NCI-H748 treated with DMSO at 0.1 percent for 48 hours (cell line): Measurements from ENCODE around the gene ZNF580.

Experiments
- DNase-seq: peaks from one replicate; lab custom pipeline; 2025; lab: John Stamatoyannopoulos, UW

ZNF580 gene

DNA sequence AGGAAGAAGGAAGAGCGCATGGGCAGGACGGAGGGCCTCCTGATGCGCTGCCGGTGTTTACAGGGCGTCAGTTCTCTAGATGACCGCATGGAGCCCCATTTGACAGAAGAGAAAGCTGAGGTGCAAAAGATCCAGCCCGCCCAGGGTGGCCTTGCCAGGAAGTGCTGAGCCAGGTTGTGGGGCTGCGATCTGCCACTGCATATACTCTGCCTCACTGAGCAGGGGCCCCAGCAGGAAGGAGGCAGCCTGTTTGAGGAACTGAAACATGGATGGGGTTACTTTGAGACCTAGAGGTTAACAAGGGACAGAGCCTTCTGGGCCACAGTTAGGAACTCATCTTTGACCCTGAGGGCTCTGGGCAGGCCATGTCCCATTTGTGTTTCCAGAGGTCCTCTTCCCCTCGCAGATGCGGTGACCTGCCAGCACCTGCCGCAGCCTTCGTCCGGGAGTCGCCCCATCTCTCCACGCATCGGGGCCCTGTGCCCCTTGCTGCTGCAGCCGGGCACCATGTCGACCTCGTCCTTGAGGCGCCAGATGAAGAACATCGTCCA lies 37.4 kb downstream of the ZNF580 start:
- DNase-seq: no peak

DNA sequence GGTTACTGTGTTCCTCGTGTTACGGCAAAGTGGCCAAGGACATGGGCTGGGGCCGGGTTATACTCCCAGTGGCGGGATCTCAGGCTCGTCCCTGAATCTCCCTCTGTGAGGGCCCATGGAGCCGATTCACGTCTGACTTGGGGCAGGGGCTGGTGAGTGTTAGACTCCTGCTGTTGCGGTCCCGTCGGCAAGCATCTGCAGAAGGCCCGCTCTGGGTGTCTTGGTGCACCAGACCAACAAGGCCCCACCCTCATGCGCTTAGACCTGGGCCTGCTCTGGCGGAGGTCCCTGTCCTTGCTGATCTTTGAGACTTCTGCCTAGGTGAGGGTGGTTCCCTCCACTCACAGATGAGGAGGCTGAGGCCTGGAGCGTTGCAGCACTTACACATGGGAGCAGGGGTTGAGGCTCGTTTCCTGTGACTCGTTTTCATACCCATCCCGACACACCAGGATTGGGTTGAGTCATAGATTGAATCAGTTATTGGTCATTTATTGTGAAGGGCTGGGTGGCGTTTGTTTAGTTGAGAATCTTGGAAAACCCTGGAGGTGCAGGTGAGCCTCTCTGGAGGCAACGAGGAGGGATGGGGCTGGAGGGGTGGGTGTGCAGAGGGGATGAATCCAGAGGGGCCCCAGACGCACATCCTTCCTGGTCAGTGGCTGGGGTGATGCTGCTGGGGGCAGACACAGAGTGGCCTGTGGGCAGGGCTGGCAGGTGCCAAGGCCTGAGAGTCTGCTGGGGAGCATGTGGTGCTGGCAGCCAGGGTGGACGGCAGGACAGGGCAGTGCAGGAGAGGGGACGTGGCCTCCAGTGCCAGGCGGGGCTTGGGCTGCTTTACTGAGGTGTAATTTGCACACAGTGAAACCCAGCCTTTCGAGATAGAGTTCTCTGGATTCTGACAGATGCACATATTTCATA lies 38.8 kb downstream of the ZNF580 start:
- DNase-seq: no peak

DNA sequence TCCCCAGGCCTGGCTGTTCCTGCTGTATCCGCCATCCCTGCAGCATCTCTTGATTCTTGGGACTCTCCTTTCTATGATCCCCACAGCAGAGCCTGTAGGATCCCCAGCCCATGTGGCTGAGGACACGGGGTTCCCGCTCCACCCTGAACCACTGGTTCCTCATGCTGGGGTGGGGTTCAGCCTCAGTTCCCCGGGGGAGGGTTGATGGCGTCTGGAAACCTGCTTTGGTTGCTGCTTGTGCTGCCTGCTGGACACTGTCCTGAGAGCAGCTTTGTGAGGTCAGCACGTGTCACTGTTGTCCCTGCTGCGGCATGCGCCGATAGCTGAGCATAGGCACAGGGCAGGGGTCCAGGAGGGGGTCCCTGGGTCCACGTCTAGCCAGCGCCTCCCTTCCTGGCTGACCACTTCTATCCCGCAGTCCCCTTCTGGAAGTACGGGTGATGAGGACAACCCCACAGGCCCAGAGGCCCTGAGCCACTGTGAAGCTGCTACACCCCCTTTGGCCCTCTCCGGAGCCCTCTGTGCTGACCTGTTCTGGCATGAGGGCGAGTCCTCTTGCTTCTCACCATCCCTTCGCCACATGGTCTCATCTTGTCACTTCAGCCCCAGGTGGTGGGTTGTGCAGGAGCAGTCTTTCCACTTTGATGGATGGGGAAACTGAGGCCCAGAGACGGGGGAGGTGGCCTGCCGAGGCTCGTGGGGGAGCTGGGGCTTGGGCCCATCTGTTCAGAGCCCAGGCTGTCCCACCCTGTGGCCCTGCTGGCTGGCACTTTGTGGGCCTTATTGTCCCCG lies 39.7 kb downstream of the ZNF580 start:
- DNase-seq: no peak

DNA sequence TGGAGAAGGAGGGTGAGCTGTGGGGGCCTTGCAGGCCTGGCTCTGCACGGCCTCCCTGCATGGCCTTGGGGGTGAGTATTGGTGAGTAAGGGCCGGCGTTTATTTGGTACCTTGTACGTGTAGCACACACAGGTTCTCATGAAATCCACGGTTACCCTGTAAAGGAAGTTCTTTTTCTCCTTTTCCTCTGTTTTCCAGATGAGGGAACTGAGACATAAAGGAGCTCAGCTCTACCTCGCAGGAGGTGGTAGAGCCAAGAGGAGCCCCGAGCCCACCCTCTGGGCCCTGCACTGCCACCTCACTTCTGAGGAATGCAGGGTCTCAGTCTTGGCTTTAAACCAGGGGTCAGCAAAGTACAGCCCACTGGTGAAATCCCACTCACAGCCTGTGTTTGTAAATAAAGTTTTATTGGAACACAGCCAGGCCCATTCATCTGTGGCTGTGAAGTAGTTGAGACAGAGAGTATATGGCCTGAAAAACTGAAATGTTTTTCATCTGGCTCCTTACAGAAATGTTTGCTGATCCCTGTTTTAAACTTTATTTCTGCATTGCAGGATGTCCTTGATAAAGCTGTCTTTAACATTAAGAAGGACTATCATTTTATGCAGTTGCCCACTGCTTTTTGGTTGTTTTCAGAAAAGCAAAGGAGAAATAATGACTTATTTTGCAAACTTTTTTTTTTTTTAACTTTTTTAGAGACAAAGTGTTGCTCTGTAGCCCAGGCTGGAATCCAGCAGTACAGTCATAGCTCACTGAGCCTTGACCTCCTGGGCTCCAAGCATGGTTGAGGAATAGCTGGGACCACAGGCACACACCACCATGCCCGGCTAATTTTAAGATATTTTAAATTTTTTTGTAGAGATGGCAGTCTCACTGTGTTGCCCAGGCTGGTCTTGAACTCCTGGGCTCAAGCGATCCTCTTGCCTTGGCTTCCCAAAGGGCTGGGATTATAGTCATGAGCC lies 40.6 kb downstream of the ZNF580 start:
- DNase-seq: no peak

DNA sequence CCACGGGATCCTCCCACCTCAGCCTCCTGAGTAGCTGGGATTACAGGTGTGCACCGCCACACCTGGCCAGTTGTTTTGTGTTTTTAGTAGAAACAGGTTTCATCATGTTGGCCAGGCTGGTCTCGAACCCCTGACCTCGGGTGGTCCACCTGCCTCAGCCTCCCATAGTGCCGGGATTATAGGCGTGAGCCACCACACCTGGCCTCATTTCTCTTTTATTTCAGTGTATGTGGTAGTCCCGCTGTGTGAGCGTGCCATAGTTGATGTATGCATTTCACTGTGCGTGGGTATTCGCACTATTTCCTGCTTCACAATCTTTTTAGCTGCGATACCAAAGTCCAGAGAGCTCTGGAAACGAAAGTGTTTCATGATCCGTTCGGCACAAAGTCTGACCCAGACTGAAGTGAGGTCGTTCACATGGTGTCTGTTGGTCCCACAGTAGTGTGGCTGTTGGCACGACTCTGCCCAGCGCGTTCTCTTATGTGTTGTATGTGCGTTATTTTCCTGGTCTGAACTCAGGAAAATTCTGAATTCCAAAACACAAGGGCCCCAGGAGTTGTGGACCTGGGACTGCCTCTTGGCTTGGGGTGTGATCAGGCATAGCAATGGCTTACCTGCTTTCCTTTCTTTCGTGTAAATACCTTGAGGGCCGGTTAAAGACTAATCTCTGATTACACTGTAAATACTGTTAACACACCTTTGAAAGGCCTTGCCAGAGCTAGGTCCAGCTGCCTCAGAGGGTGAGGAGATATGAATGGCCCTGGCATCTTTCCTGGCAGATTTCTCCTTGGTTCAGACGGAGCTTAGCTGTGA lies 42.9 kb downstream of the ZNF580 start:
- DNase-seq: no peak

DNA sequence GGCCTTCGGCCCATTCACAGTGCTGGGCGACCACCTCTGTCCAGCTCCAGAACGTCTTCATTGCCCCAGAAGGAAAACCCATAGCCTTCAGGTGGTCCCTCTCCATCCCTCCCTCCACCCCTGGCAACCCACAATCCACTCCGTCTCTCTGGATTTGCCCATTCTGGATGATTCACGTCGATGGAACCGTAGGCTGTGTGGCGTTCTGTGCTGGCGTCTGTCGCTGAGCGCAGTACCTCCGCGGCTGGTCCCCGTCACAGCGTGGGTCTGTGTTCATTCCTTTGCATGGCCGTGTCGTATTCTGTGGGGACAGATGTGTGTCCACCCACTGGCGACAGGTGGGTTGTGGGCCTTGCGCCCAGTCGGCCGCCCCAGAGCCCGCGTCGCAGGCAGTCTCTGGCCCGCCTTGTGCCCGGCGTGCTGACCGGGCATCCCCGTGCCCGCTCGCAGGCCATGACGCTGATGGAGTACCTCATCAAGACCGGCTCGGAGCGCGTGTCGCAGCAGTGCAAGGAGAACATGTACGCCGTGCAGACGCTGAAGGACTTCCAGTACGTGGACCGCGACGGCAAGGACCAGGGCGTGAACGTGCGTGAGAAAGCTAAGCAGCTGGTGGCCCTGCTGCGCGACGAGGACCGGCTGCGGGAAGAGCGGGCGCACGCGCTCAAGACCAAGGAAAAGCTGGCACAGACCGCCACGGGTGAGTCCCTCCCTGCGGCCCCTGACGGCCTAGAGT lies 44.3 kb downstream of the ZNF580 start:
- DNase-seq: no peak

DNA sequence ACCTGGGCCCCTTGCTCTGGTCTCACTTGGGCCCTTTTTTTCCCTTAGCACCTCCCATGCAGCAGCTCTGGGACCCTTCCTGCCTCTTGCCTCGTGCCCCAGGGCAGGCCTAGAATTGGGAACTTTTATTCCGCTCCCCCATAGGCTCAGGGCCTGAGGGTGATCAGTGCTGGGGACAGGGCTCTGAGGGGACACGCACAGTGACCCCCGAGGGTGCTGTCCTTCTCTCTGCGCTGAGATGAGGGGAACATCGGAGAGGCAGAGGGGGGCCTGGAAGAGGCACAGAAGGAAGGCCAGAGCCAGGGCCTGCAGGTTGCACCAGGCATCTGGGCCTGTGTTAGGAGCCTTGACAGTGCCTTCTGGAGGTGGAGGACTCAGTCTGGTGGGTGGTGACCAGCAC lies 45.0 kb downstream of the ZNF580 start:
- no peak for DNase-seq

DNA sequence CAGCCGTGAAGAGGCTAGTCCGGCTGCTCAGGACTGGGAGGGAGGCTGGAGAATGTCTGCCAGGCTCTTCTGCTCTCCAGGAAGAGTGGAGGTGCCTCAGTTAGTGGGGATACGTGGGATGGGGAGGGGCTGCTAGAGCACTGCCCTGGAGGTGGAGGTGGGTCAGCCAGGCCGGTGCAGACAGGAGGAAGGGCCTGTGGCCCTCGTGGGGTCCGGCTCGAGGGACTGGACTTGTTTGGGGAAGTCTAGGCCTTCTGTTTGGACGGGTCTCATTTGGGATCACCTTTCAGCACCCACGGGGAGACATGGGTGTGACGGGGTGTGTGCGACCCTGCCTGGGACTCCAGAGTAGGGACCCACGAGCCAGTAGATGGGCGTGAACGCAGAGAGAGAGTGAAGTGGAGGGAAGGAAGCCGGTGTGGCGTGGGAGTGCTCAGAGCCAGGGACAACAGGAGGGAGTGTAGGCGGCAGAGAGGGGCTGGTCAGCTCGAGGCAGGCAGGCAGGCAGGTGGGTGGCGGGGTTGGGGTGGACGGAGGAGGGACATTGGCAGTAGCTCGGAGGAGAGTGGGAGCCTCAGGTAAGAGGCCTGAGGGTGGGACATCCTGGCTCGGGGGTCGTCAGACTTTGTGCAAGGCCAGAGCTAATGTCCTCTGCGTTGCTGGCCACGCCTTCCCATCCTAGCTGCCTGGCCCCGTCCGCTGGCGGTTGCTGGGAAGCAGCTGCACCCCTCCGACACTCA lies 45.7 kb downstream of the ZNF580 start:
- no peak for DNase-seq

DNA sequence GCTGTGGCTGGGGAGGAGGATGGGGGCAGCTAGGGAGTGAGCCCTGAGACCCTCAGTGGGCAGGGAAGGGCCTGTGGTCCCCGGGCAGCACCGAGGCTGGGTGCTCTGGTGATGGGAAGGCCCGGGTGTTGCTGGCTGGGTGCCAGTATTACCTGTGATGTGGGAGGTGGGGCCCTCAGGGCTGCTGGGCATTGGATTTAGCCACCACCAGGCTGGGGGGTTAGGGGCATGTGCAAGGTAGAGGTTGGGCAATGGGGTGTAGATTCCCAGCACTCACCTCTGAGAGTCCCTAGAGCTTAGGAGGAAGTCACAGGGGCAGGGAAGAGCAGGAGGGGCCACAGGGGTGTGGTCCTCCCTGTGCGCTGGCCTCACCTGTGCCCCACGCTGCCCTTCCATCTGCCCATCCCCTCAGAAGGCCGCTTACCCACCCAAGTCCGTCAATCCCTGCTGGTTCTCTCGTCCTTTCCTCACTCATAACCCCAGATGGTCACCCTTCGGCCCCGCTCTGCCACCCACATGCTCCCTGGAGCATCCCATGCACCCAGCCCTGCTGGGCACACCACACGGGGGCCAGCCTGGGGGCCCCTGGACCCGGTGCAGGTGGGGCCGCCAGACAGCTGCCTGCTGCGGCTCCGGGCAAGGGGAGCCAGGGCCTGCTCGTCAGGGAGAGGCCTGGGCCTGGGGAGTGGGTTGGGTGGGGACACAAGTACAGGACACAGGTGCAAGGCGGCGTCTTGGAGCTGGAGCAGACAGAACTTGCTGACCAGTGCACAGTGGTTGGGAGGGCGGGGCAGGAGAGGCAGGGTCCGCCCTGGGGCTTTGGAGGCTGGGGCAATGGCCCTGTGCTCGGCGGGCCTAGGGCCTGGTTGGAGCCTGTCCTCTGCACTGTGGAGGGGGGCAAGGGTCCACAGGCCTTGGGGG lies 46.7 kb downstream of the ZNF580 start:
- DNase-seq: no peak

DNA sequence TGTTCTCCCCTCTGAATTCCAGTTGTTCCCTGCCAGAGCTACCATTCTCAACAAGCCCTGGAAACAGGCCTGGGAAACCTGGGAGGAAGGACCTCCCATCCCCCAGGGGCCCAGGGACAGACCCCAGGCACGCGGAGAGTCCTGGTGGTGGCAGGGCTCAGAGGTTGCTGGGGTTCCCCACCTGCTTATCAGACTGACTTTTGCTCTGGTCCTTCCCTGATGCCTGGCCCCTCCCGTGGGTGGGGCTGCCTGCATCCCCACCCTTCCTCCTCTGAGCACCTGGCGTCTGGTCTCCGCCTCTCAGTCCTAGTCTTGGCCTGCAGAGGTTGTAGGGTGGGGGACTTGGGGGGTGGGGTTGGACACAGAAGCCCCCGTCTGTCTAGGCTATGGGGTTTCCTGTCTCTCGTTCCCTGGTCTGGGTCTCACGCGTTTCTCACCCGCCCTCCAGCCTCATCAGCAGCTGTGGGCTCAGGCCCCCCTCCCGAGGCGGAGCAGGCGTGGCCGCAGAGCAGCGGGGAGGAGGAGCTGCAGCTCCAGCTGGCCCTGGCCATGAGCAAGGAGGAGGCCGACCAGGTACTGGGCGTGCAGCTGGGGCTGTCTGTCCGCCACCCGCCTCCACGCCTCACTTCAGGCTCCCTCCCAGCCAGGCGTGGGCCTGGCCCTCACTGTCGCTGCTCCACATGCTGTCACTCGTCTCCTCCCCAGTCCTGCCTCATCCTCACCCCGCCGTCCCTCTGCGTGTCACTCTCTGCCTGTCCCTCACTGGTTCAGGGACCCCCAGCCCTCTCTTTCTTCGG lies 47.8 kb downstream of the ZNF580 start:
- no peak for DNase-seq

DNA sequence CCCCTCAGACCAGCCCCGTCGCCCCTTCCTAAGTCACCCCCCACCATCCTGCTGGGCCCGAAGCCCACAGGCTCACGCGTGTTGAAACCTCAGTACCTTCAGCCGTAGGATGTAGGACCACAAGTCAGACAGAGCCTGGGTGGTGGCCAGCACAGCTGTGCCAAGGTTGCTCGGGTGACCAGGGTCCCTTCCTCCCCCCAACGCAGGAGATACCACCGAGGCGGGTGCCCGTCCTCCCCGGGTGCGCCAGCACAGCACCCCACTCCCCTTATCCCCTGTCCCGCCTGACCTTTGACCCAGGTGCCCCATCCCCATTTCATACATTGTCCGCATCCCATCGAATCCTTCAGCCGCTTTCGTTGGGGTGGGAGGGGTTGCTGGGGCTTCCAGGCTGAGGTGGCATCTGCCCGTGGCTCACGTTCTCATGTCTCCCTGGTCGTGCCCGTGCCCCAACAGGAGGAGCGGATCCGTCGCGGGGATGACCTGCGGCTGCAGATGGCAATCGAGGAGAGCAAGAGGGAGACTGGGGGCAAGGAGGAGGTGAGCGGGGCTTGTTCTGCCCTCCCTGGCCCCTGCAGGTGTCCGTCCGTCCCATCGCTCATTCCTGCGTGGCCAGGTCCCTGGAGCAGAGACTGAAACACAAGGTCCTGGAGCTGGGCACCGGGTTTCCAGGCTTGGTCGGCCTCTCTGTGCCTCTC lies 48.8 kb downstream of the ZNF580 start:
- DNase-seq: no peak

DNA sequence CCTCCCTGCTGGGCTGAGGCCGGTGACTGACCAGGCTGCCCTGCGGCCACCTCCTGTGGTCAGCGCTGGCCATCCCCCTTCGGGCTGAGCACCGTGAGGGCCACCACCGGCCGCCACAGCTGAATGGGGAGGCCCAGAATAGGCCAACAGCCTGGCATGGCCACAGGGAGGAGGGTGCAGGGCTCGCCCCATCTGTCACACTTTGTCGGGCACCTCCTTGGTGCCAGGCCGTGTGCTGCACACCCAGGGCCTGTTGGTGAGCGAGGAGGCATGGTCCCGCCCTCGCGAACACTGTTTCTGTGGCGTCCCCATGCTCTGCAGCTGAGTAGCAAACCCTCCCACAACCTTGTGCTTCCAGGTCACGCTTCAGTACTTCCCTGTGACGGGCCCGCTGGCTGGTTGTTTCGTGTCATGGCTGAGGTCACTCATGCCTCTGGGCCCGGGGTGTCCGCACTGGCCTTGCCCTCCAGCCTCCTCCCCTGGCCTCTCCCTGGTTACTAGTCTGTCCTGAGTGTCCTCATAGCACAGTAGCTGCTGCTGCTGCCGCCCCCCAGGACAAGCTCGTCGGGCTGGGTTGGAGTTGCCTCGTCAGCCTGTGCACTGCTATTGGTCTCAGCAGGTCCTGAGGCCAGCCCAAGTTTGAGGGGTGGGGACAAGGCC lies 49.4 kb downstream of the ZNF580 start:
- no peak for DNase-seq

DNA sequence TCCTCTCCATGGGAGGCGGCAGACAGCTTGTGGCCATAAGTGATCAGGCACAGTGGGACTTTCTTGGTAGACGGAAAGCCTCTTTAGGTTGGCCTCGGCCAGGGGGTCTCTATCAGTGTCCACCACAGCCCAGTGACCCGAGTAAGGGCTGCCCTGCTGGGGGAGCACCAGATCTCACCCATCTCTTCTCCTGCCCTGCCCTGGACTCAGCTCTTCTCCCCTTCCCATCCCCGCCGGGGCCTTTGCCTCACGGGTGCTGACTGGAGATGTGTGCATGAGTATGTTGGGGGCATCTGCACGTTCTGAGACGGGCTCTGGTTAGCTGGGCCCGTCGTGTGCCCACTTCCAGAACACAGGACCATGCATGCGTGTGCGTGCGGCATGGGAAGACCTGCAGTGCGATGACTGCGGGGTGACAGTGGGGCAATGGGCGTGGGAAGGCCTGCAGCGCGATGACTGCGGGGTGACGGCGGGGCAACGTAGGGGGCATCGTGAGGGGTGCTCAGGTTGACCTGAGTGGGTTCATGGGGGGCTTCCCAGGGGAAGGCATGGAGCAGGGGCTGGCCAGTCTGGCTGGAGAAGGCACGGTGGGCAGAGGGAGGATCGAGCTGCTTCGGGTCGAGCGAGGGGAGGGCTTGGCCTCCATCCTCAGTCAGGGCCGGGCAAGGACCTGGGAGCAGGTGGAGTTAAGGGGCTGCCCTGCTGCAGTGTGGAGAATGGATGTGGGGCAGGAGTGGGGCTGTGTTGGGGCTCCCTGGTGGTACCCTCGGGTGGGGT lies 50.2 kb downstream of the ZNF580 start:
- no peak for DNase-seq

DNA sequence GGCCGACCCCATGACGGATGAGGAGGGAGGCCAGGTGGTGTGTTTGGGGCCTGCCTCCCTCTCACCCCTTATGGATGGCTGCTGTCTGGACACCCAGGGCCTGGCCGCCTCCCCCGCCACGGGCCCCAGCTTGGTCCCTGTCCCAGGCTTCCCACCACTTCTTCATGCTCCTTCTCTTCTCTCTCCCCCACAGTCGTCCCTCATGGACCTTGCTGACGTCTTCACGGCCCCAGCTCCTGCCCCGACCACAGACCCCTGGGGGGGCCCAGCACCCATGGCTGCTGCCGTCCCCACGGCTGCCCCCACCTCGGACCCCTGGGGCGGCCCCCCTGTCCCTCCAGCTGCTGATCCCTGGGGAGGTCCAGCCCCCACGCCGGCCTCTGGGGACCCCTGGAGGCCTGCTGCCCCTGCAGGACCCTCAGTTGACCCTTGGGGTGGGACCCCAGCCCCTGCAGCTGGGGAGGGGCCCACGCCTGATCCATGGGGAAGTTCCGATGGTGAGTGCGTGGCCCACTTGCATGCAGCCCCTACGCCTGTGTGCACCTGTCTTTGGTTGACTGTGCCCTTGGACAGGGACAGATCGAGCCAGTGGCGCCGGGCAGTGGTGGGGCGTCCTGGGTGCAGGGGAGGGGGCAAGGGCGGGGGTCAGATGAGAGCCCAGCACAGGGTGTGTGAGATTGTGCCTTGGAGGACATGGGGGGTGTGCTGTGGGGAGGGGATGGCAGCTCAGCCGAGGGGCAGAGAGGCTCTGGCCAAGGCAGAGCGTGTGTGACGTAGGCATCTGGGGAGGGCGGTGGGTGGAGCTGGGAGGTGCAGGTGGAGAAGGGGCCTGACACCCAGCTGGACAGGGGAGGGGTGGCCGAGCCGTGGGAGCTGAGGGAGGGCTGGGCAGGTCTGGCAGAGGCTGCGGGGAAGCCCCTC lies 51.0 kb downstream of the ZNF580 start:
- no peak for DNase-seq
